ENCODE results near the gene DENND10.

- no peak for TF ChIP-seq POLR2AphosphoS5 (IDR thresholded peaks at IDR 0.05)
- no peak for TF ChIP-seq CTCF (IDR thresholded peaks at IDR 0.05)
- no peak for TF ChIP-seq EP300 (IDR thresholded peaks at IDR 0.05; ENCODE audit: low read depth)
Observed at GRCh38 chr10:119135513-119135881, 31.6 kb downstream of the DENND10 start.

All from transverse colon (tissue), 4 donors.